DMS153 treated with DMSO at 0.1 percent for 48 hours (cell line): ENCODE results near the gene ADGRE2.

Experiments used
- DNase-seq: peaks from one replicate; lab custom pipeline; 2025; ENCODE audit not compliant: unreplicated experiment; lab: John Stamatoyannopoulos, UW

Gene ADGRE2

DNA sequence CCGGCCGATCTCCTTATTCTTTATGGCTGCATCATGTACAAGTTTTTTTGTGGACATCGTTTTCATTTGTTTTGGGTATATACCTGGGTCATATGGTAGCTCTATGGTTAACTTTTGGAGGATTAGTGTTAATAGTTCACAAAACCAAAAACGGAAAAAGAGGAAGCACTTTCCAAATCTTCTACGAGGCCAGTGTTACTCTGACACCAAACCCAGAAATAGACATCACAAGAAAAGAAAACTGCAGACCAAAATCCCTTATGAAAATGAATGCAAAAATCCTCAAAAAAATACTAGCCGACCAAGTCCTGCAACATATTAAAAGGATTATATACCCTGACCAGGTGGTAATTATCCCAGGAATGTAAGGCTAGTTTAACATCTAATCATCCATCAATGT, 29.8 kb downstream of the ADGRE2 start:
- no peak for DNase-seq

GRCh38 chr19:14746886-14747285, 31.5 kb downstream of the ADGRE2 start:
- no peak for DNase-seq

DNA sequence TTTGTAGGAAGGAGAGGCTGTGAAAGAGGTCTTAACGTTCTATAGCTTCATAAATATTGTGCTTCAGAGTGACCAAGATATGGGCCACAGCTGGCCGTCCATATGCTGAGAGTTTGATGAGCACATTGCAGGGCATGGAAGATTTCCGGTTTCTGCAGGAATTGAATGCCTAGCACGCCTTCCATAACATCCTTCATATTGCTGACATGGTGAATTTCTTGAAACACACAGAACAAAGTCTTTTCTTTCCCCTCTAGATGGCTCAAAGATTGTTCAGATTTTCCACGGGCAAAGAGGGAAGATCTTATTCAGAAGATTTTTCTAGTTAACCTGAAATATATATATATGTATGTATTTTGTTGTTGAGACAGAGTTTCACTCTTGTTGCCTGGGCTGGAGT, 42.4 kb downstream of the ADGRE2 start:
- DNase-seq = no peak

DNA sequence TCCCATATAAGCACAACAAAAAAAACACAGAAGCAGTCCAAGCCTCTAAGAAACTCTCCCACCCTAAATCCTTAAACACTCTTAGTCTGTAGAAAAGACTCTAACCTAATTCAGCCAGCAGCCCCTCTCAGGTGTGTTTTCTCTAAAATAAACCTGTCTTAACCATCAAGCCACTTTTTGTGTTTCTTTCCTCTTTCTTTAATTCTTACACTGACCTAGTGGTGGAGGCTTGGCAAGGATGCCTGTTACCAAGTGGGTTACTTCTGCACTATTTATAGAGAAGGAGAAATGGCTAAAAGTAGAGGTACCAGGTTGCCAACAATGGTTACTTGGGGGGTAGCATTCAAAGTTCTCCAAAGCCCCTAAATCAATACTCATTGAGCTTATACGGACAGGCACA, 44.8 kb downstream of the ADGRE2 start:
- DNase-seq = no peak

GRCh38 chr19:14732510-14732909, 45.9 kb downstream of the ADGRE2 start:
- no peak for DNase-seq

- no peak for DNase-seq
Measured at GRCh38 chr19:14731200-14731599, 47.2 kb downstream of the ADGRE2 start.

DNA sequence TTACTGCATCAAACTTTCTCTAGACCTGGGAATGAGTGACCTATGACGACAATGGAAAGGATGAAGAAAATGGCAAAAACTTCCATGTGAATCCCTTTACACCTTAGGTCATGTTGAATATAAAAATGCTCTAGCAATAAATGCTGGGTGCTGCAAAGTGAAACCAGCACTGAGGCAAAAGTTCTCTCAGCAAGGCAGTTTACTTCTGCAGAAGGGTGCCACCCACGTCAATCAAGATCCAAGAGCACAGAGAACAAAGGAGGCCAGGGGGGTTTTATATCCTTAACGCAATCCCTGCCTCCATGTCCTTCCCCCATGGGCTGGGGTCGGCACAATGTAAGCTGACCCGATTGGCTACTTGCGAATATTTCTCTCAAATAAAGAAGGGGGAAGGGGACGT, 49.8 kb downstream of the ADGRE2 start:
- DNase-seq = no peak

- no peak for DNase-seq
Measured at GRCh38 chr19:14722127-14722526, 56.2 kb downstream of the ADGRE2 start.

- DNase-seq = no peak
Measured at GRCh38 chr19:14719162-14719561, 59.2 kb downstream of the ADGRE2 start.

- DNase-seq = no peak
Measured at GRCh38 chr19:14718522-14719116, 59.7 kb downstream of the ADGRE2 start.

DNA sequence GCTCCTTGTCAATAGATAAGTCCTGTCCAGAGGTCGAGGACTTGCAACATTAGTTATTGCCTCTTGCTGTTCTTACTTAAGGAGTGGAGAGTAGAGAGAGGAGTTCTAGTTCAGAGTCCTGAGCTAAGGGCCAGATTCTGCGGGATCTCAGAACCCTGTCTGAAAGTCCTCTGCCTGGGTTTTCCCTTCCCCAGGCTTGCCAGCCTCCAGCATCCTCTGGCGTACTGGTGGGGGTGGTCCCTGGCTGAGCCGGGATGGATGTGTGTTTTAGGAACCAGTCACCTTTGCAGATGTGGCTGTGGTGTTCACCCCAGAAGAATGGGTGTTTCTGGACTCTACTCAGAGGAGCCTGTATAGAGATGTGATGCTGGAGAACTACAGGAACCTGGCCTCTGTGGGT, 62.5 kb downstream of the ADGRE2 start:
- DNase-seq = no peak

GRCh38 chr19:14704450-14704849, 73.9 kb downstream of the ADGRE2 start:
- DNase-seq = no peak

GRCh38 chr19:14703833-14704232, 74.5 kb downstream of the ADGRE2 start:
- no peak for DNase-seq

- DNase-seq = no peak
Measured at GRCh38 chr19:14700711-14701375, 77.5 kb downstream of the ADGRE2 start.

DNA sequence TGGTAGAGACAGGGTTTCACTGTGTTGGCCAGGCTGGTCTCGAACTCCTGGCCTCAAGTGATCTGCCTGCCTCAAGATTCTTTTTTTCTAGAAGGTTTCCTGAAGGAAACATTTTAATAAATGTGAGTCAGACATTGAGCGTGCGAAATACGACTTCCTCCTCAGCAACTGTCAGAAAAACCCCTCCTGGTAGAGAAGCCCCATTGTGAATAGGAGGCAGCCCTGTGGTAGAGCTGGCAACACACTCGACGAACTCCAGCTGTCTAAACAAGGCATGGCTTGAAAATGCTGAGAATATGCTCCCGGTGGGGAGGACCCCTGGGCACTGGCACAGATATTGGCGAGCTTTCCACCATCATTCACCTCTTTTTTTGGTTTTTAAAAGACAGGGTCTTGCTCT, 78.7 kb downstream of the ADGRE2 start:
- no peak for DNase-seq

DNA sequence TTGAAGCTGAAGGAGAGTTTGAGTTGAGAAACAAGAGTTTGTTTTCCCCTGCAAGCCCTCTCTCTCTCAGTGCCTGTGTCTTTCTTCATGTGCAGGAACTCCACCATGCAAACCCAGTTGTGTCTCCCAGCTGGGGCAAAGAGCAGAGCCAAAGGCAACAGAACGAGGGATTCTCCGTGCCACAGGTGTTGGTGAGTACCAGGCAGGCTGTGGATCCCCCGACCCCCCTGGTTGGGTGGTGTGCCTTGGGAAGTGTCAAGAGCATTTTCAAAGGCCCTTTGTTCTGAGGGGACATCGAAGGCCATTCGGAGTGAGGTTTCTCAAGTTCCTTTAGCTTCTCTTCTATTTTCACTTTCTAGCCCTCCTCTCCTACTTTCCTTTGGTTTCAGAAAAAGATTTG, 82.9 kb downstream of the ADGRE2 start:
- DNase-seq = no peak

- DNase-seq = no peak
Measured at GRCh38 chr19:14694641-14695266, 83.6 kb downstream of the ADGRE2 start.

- DNase-seq = peak; percentile 91
Measured at GRCh38 chr19:14689598-14690503, 88.5 kb downstream of the ADGRE2 start, which contains the start of gene ZNF333. TSS of gene ZNF333 (plus strand) at chr19:14690048. CDS start at chr19:14693492, 3,444 bp downstream.

DNA sequence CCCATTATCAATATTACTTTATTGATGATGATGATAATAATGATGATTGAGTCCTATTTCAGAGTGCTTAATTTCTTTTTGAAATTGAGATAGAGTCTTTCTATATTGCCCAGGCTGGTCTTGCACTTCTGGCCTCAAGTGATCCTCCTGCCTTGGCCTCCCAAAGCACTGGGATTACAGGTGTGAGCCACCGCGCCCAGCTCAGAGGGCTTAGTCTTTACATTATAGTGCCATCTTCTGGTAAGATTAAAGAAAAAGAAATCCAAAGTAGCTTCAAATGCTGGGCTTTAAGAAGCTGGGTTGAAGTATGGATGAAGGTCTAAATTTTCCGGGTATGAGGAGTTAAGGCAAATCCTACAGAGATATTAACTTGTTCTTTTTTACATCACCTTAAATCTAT, 91.9 kb downstream of the ADGRE2 start:
- DNase-seq = no peak

DNA sequence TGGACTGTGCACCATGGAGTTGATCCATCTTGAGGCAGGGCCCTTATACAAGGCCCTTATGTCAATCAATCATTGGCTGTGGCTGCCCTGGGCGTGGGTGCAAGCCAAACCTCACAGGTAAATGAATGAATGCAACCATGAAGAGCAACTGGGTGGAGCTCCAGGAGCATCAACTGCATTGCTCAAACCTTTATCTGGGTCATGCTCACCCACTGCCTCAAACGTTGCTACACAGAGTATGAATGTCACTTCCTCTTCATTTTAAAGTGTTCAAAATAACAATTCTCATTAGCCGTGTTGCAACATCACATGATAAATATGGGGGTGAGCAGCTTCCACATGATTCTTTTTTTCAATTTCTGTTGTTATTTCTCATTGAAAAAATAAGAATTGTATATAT, 94.9 kb downstream of the ADGRE2 start:
- DNase-seq = no peak
